BE2C (cell line): ENCODE data around the gene SOAT2.

Source experiments
- DNase-seq: peaks from one replicate; pipeline ENCODE4 v3.0.0-alpha.2; 2020
- H3K27me3 ChIP-seq: fragments of 250-450 bp; sonication (Bioruptor Pico); 2 replicates; pipeline ENCODE4 v1.5.1; 2020; ENCODE audit warnings: mild to moderate bottlenecking
- H3K36me3 ChIP-seq: fragments of 250-450 bp; sonication (Bioruptor Pico); 2 replicates; pipeline ENCODE4 v1.5.1; 2020; ENCODE audit warnings: mild to moderate bottlenecking
- H3K4me1 ChIP-seq: fragments of 250-450 bp; sonication (Bioruptor Pico); 2 replicates; pipeline ENCODE4 v1.5.1; 2020
- H3K4me3 ChIP-seq: 2 replicates; pipeline ENCODE4 v1.5.1; 2011; ENCODE audit warnings: low read depth, low read length
- H3K9me3 ChIP-seq: fragments of 250-450 bp; sonication (Bioruptor Pico); 2 replicates; pipeline ENCODE4 v1.5.1; 2020
- CTCF ChIP-seq: IDR thresholded peaks from 2 replicates; pipeline ENCODE4 v1.5.1; 2012; ENCODE audit warnings: mild to moderate bottlenecking, low read depth, low read length

SOAT2 gene

GRCh38 chr12:53098354-53098981, 4.8 kb upstream of the SOAT2 start:
- TF ChIP-seq CTCF = no peak
- H3K9me3 ChIP-seq = no peaks in the 10 kb centered on the region
- H3K27me3 ChIP-seq = no peaks in the 10 kb centered on the region
- peaks cover 7% of the 10 kb centered on the region for H3K4me1 ChIP-seq
- no peak for DNase-seq
- H3K4me3 ChIP-seq = peak overlapping the region; percentile 72
- no peaks in the 10 kb centered on the region for H3K36me3 ChIP-seq

- DNase-seq = peak; percentile 86
- no peak overlapping the region for H3K4me3 ChIP-seq
- no peaks in the 10 kb centered on the region for H3K36me3 ChIP-seq
- TF ChIP-seq CTCF = peak; percentile 97
- peaks cover 7% of the 10 kb centered on the region for H3K4me1 ChIP-seq
- no peaks in the 10 kb centered on the region for H3K27me3 ChIP-seq
- H3K9me3 ChIP-seq = no peaks in the 10 kb centered on the region
Measured at GRCh38 chr12:53099071-53099882, 4.0 kb upstream of the SOAT2 start.

GRCh38 chr12:53100466-53101151, 2.7 kb upstream of the SOAT2 start:
- Histone ChIP-seq H3K4me1 (peaks cover 7% of the 10 kb centered on the region), H3K9me3 (no peaks in the 10 kb centered on the region), H3K27me3 (no peaks in the 10 kb centered on the region), H3K4me3 (no peak overlapping the region), H3K36me3 (no peaks in the 10 kb centered on the region)
- TF ChIP-seq CTCF = no peak
- DNase-seq = no peak

GRCh38 chr12:53101266-53101665, 2.0 kb upstream of the SOAT2 start:
- Histone ChIP-seq H3K9me3 (no peaks in the 10 kb centered on the region), H3K4me1 (peaks cover 7% of the 10 kb centered on the region), H3K4me3 (no peak overlapping the region), H3K27me3 (no peaks in the 10 kb centered on the region), H3K36me3 (no peaks in the 10 kb centered on the region)
- TF ChIP-seq CTCF = no peak
- DNase-seq = no peak

- peaks cover 7% of the 10 kb centered on the region for H3K4me1 ChIP-seq
- TF ChIP-seq CTCF = no peak
- H3K9me3 ChIP-seq = no peaks in the 10 kb centered on the region
- no peaks in the 10 kb centered on the region for H3K36me3 ChIP-seq
- no peaks in the 10 kb centered on the region for H3K27me3 ChIP-seq
- no peak for DNase-seq
- no peak overlapping the region for H3K4me3 ChIP-seq
Measured at GRCh38 chr12:53101931-53102781, 1.1 kb upstream of the SOAT2 start.
